IMR-90 (cell line): Measurements from ENCODE around the gene USP35. TPM values are rescaled to one million over a fixed set of nuclear protein-coding genes. Genes with fewer than 3 reads are reported as not detected.

ENCODE experiments used
- ATAC-seq: fragments of 200-7000 bp; cut with Tn5 transposase; 2 replicates; pipeline ENCODE4 v1.9.1; 2020; ENCODE audit warnings: low read depth, mild to moderate bottlenecking, moderate library complexity
- BruUV-seq: library from RNA; stranded (reverse); fragments of 400-500 nt; replicated peaks from 2 replicates; lab custom pipeline; 2021; lab: Mats Ljungman, UMichigan
- CTCF ChIA-PET: fragments of 300-600 bp; formaldehyde crosslinking; extraction: SDS; loops from one replicate; lab custom pipeline; 2021; ENCODE audit warnings: antibody characterized with exemption; lab: Yijun Ruan, JAX
- POLR2A ChIA-PET: fragments of 300-600 bp; sonication (Branson Sonifier 250); formaldehyde crosslinking; loops from one replicate; lab custom pipeline; 2022; ENCODE audit warnings: antibody characterized with exemption; ENCODE audit not compliant: unreplicated experiment; lab: Charles Lee
- DNase-seq: peaks from one replicate; pipeline ENCODE4 v3.0.0; 2013
- H2AFZ ChIP-seq: replicated peaks from 2 replicates; pipeline ENCODE3; 2013; ENCODE audit warnings: low read length, mild to moderate bottlenecking; ENCODE audit not compliant: poor library complexity
- H2AK5ac ChIP-seq: 2 replicates; pipeline ENCODE4 v1.6.1; 2013; ENCODE audit warnings: low read depth, low read length, inconsistent platforms
- H2AK9ac ChIP-seq: replicated peaks from 2 replicates; pipeline ENCODE3; 2013; ENCODE audit warnings: mild to moderate bottlenecking, low read depth, low read length, moderate library complexity; ENCODE audit not compliant: poor library complexity
- H2BK120ac ChIP-seq: 2 replicates; pipeline ENCODE4 v1.6.1; 2013; ENCODE audit warnings: low read depth, low read length, inconsistent platforms
- H2BK15ac ChIP-seq: 3 replicates; pipeline ENCODE4 v1.6.1; 2013; ENCODE audit warnings: low read depth, low read length, inconsistent platforms
- H2BK20ac ChIP-seq: 2 replicates; pipeline ENCODE4 v1.6.1; 2013; ENCODE audit warnings: low read depth, mild to moderate bottlenecking, inconsistent platforms, low read length, moderate library complexity
- H2BK5ac ChIP-seq: 2 replicates; pipeline ENCODE4 v1.6.1; 2013; ENCODE audit warnings: mild to moderate bottlenecking, low read depth, low read length, inconsistent platforms; ENCODE audit not compliant: poor library complexity, severe bottlenecking
- H3K14ac ChIP-seq: replicated peaks from 2 replicates; pipeline ENCODE4 v1.6.1; 2013; ENCODE audit warnings: low read depth, low read length, inconsistent platforms
- H3K18ac ChIP-seq: 2 replicates; pipeline ENCODE4 v1.6.1; 2013; ENCODE audit warnings: low read depth, low read length, control low read depth
- H3K23ac ChIP-seq: 2 replicates; pipeline ENCODE4 v1.6.1; 2013; ENCODE audit warnings: low read depth, low read length, inconsistent platforms
- H3K27ac ChIP-seq: 2 replicates; pipeline ENCODE4 v1.5.1; 2013; ENCODE audit warnings: mild to moderate bottlenecking, control low read depth, low read length; ENCODE audit not compliant: insufficient read depth
- H3K27me3 ChIP-seq: 2 replicates; pipeline ENCODE4 v1.6.1; 2013; ENCODE audit warnings: low read length; ENCODE audit not compliant: control insufficient read depth, insufficient read depth
- H3K36me3 ChIP-seq: 2 replicates; pipeline ENCODE4 v1.6.1; 2013; ENCODE audit warnings: low read length, mixed read lengths; ENCODE audit not compliant: control insufficient read depth, insufficient read depth
- H3K4ac ChIP-seq: 2 replicates; pipeline ENCODE4 v1.6.1; 2013; ENCODE audit warnings: low read depth, low read length, inconsistent platforms
- H3K4me1 ChIP-seq: 2 replicates; pipeline ENCODE4 v1.6.1; 2013; ENCODE audit warnings: low read length, mixed read lengths; ENCODE audit not compliant: control insufficient read depth, insufficient read depth
- H3K4me2 ChIP-seq: 2 replicates; pipeline ENCODE4 v1.6.1; 2013; ENCODE audit warnings: low read depth, mild to moderate bottlenecking, control low read depth, low read length, moderate library complexity
- H3K4me3 ChIP-seq: 2 replicates; pipeline ENCODE4 v1.5.1; 2013; ENCODE audit warnings: low read depth, mild to moderate bottlenecking, control low read depth, low read length, moderate library complexity; ENCODE audit not compliant: insufficient read depth
- H3K56ac ChIP-seq: 2 replicates; pipeline ENCODE4 v1.6.1; 2013; ENCODE audit warnings: low read length, inconsistent platforms; ENCODE audit not compliant: insufficient read depth; ENCODE audit errors: extremely low read depth
- H3K79me1 ChIP-seq, 2 experiments: 2 replicates each; pipeline ENCODE4 v1.6.1; 2013; ENCODE audit warnings: low read length in 2 of 2, inconsistent platforms in 1 of 2, low read depth in 1 of 2
- H3K9ac ChIP-seq: 2 replicates; pipeline ENCODE4 v1.6.1; 2013; ENCODE audit warnings: low read depth, low read length, control low read depth
- H3K9me1 ChIP-seq: 2 replicates; pipeline ENCODE4 v1.6.1; 2013; ENCODE audit warnings: low read length, inconsistent platforms; ENCODE audit not compliant: insufficient read depth
- H3K9me3 ChIP-seq: 2 replicates; pipeline ENCODE4 v1.6.1; 2013; ENCODE audit warnings: low read length; ENCODE audit not compliant: control insufficient read depth, insufficient read depth
- H4K20me1 ChIP-seq: 2 replicates; pipeline ENCODE4 v1.6.1; 2013; ENCODE audit warnings: low read length, inconsistent platforms; ENCODE audit not compliant: insufficient read depth
- H4K5ac ChIP-seq: 2 replicates; pipeline ENCODE4 v1.6.1; 2013; ENCODE audit warnings: mild to moderate bottlenecking, low read depth, low read length, control low read depth
- H4K8ac ChIP-seq, 2 experiments: 2 replicates each; pipeline ENCODE4 v1.6.1; 2013; ENCODE audit warnings: low read depth in 2 of 2, low read length in 2 of 2, control low read depth in 1 of 2, inconsistent platforms in 1 of 2
- H4K91ac ChIP-seq: 2 replicates; pipeline ENCODE4 v1.6.1; 2013; ENCODE audit warnings: low read depth, low read length, inconsistent platforms; ENCODE audit not compliant: insufficient read depth
- CEBPB ChIP-seq: IDR thresholded peaks from 2 replicates; pipeline ENCODE4 v1.6.1; 2012; ENCODE audit warnings: low read depth, low read length, improper control_type of control experiment
- RFX5 ChIP-seq: IDR thresholded peaks from 2 replicates; pipeline ENCODE4 v1.8.0; 2012; ENCODE audit warnings: low read depth, mild to moderate bottlenecking, low read length, moderate library complexity
- WGBS, 2 experiments: methylation state at CpG; one replicate each; pipeline versions ENCODE4 v1.1.5 to v1.1.7; 2013; ENCODE audit warnings: missing lambda C conversion rate in 2 of 2; ENCODE audit not compliant: insufficient read length in 1 of 2; ENCODE audit errors: extremely low coverage in 2 of 2; 5-methylcytosine and 5-hydroxymethylcytosine counted together
- dilution Hi-C: fragments of 300-500 bp; cut with HindIII; formaldehyde crosslinking; loops from one replicate; pipeline ENCODE4 v1.14.3; 2018; ENCODE audit warnings: low sequenced_read_pairs; ENCODE audit not compliant: unreplicated experiment
- in situ Hi-C: fragments of 300-500 bp; cut with MboI; formaldehyde crosslinking; loops from 3 replicates; pipeline ENCODE4 v1.14.3; 2019; ENCODE audit warnings: low sequenced_read_pairs, inconsistent platforms, mixed read lengths
- intact Hi-C: fragments of 100-400 bp; cut with micrococcal nuclease; formaldehyde crosslinking; loops from 2 replicates; pipeline ENCODE4 v1.10.0; 2022
- polyA plus RNA-seq, 3 experiments: library from polyadenylated mRNA; depleted of rRNA; stranded (reverse); fragments of >200 nt; gene quantifications; 2 replicates each; pipeline ENCODE4 v1.2.3, GENCODE V29; 2012; ENCODE audit warnings: low replicate concordance in 1 of 3
- total RNA-seq: library from RNA; depleted of rRNA; stranded (reverse); fragments of >200 nt; gene quantifications from 2 replicates; pipeline ENCODE4 v1.2.3, GENCODE V29; 2012

The USP35 gene
- total and polyA plus RNA-seq, 2 of the 4 experiments (the other 2 are of a cell fraction) = 2.7 to 11.3 TPM

DNA sequence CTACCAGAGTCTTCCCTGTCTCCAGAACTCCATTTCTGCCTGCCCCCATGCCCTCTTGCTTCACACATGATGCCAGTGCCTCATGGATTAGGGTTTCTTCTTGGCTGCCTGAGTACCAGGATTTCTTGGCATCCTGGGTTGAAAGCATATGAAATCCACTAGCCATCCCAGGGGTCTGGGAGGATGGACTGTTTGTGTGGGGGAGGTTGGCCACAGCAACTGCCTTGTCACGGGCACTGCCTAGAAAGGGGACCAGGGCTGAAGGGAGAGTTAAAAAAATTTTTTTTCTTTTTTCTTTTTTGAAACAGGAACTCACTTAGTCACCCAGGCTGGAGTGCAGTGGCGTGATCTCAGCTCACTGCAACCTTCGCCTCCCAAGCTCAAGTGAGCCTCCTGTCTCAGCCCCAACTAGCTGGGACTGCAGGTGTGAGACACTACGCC lies 4.2 kb downstream of the USP35 start:
- Histone ChIP-seq H3K14ac (no peak overlapping the region; the same call in 1 of the 2 replicates), H4K20me1 (peaks cover 42% of the 10 kb centered on the region), H3K4me1 (peaks cover 7% of the 10 kb centered on the region), H2BK20ac (no peak overlapping the region), H4K8ac (no peak overlapping the region), H2AK9ac (no peak overlapping the region), H4K5ac (no peak overlapping the region), H2AFZ (no peak overlapping the region), H2BK15ac (no peak overlapping the region), H3K18ac (no peak overlapping the region), H2AK5ac (no peak overlapping the region), H3K9ac (no peak overlapping the region), H2BK120ac (no peak overlapping the region), H3K27ac (no peak overlapping the region), H3K9me3 (no peaks in the 10 kb centered on the region), H3K79me1 (peaks cover 45 to 85% of the 10 kb centered on the region in 2 experiments), H3K27me3 (no peaks in the 10 kb centered on the region), H3K4me3 (no peak overlapping the region), H3K23ac (no peak overlapping the region), H4K91ac (no peak overlapping the region), H3K9me1 (peaks cover 15% of the 10 kb centered on the region), H2BK5ac (no peak overlapping the region), H3K4me2 (no peak overlapping the region), H3K4ac (no peak overlapping the region), H3K36me3 (peaks cover 7% of the 10 kb centered on the region; the same call in 1 of the 2 replicates), H3K56ac (no peak overlapping the region)
- in situ Hi-C loops (no loop called here), intact Hi-C loops (no loop called here), dilution Hi-C loops (no loop called here)
- TF ChIP-seq RFX5 (no peak), CEBPB (0 out of 2 replicates have a peak, but pooled peaks have one; percentile 17)
- WGBS, 2 experiments = no CpG with 5 or more reads among the region's 4 CpGs
- no TSS peak for BruUV-seq
- DNase-seq = no peak
- ChIA-PET CTCF (interaction anchor here (0.6 kb wide), 1 partner anchor 83 kb away, joined by 4 read pairs; no protein-coding TSS in a partner anchor), POLR2A (no interaction called here)
- no peak for ATAC-seq
